ENCODE measurements around the gene VPS50. TPM values are rescaled to one million over a fixed set of nuclear protein-coding genes. Genes with fewer than 3 reads are reported as not detected.

Gene VPS50
- total RNA-seq, 1 experiment from 2014 or later = 13.6 TPM

- Histone ChIP-seq H4K91ac (ENCODE audit: insufficient read length, low read depth, low read length) (no peak overlapping the region), H3K4me2 (ENCODE audit: insufficient read depth, insufficient read length, low read length) (no peak overlapping the region), H2AFZ (ENCODE audit: low read length) (no peak overlapping the region), H3K9ac (ENCODE audit: extremely low read depth, insufficient read length, low read length) (no peak overlapping the region), H4K8ac (replicated peaks; ENCODE audit: insufficient read length, low read depth, low read length) (no peak overlapping the region), H3K4me1 (ENCODE audit: insufficient read depth, low read length) (no peaks in the 10 kb centered on the region), H4K20me1 (ENCODE audit: control insufficient read depth, insufficient read depth, insufficient read length) (no peaks in the 10 kb centered on the region), H2BK5ac (ENCODE audit: insufficient read length, low read length) (no peak overlapping the region), H3K18ac (ENCODE audit: insufficient read length, low read depth, low read length) (no peak overlapping the region), H3K56ac (ENCODE audit: insufficient read length, low read depth, low read length) (no peak overlapping the region), H2AK5ac (ENCODE audit: insufficient read length, low read length) (no peak overlapping the region), H3K9me3 (ENCODE audit: control insufficient read depth, low read depth, low read length) (no peaks in the 10 kb centered on the region), H3K4ac (ENCODE audit: low read depth, low read length) (no peak overlapping the region), H3K23me2 (ENCODE audit: insufficient read length, low read depth, low read length, poor library complexity, severe bottlenecking) (no peaks in the 10 kb centered on the region), H2BK15ac (ENCODE audit: low read depth, low read length) (no peak overlapping the region), H3K79me1 (ENCODE audit: insufficient read depth, low read depth, low read length, poor library complexity, severe bottlenecking) (no peaks in the 10 kb centered on the region), H3T11ph (ENCODE audit: low read length) (no peak overlapping the region), H2BK12ac (ENCODE audit: insufficient read length, low read depth, low read length) (no peak overlapping the region), H3K27ac (ENCODE audit: insufficient read length, low read depth, low read length) (no peak overlapping the region), H3K14ac (ENCODE audit: insufficient read depth, low read length) (no peak overlapping the region), H2BK120ac (ENCODE audit: low read depth, low read length, poor library complexity, severe bottlenecking) (no peak overlapping the region), H2BK20ac (ENCODE audit: low read depth, low read length, poor library complexity, severe bottlenecking) (no peak overlapping the region), H3K79me2 (ENCODE audit: insufficient read depth, low read length) (no peaks in the 10 kb centered on the region), H3K27me3 (ENCODE audit: insufficient read depth, low read length) (no peaks in the 10 kb centered on the region), H3K23ac (ENCODE audit: insufficient read length, low read depth, low read length) (no peak overlapping the region), H4K5ac (ENCODE audit: insufficient read length, low read depth, low read length) (no peak overlapping the region)
- WGBS (ENCODE audit: extremely low coverage, insufficient read length, low lambda C conversion rate) = no CpG with 5 or more reads among the region's 3 CpGs
- H3K9me3 Mint-ChIP-seq = no peaks in the 10 kb centered on the region
- no peaks in the 10 kb centered on the region for H3K4me1 Mint-ChIP-seq
- peaks cover 0 to 7% (median 0%) of the 10 kb centered on the region in 3 experiments; a peak in 2 of 7 replicates for H3K36me3 Mint-ChIP-seq (ENCODE audit: insufficient read depth in 1 of 3, low read depth in 3 of 3)
- no peak for TF ChIP-seq CTCF (conservative IDR thresholded peaks at IDR 0.05)
- DNase-seq = no peak
- H3K4me3 Mint-ChIP-seq = no peak overlapping the region
- H3K27me3 Mint-ChIP-seq (ENCODE audit: low read depth) = no peaks in the 10 kb centered on the region
- no peak overlapping the region for H3K27ac Mint-ChIP-seq
These were observed 95.0 kb downstream of the VPS50 start for GRCh38 chr7:93327006-93327633.
